K562 (cell line): ENCODE data around the gene GALNT18. TPM values are rescaled to one million over a fixed set of nuclear protein-coding genes. Genes with fewer than 3 reads are reported as not detected.

ENCODE experiments used
- ATAC-seq: fragments of 200-7000 bp; cut with Tn5 transposase; 3 replicates; pipeline ENCODE4 v1.9.1; 2020; ENCODE audit warnings: moderate library complexity
- BruUV-seq: library from RNA; stranded (reverse); fragments of 400-500 nt; replicated peaks from 2 replicates; lab custom pipeline; 2021; lab: Mats Ljungman, UMichigan
- CTCF ChIA-PET: fragments of 300-600 bp; formaldehyde crosslinking; extraction: SDS; loops from one replicate; lab custom pipeline; 2021; ENCODE audit warnings: low intra/inter-chr PET ratio; lab: Yijun Ruan, JAX
- POLR2A ChIA-PET: fragments of 300-600, 350-650 bp; sonication (Branson Sonifier 250); formaldehyde crosslinking; extraction: SDS; loops from one replicate; lab custom pipeline; 2021; ENCODE audit warnings: antibody characterized with exemption, inconsistent platforms; lab: Yijun Ruan, JAX
- DNase-seq, 4 experiments: peaks; one replicate each; pipeline versions ENCODE4 v3.0.0 to v3.0.0-alpha.2; 2011 to 2018; ENCODE audit warnings: low spot score in 3 of 4, mixed read lengths in 3 of 4; ENCODE audit errors: extremely low read depth in 1 of 4
- FAIRE-seq: peaks from 2 replicates; lab custom pipeline; 2011; peaks lifted over from hg19 to GRCh38; lab: Jason Lieb, UNC
- H2AFZ ChIP-seq: 2 replicates; pipeline ENCODE4 v1.6.0; 2011; ENCODE audit warnings: low read depth, low read length, control low read depth, inconsistent platforms
- H3K27ac ChIP-seq: fragments of 200-600 bp; 3 replicates; pipeline ENCODE4 v1.8.0; 2011; ENCODE audit warnings: low read depth, mild to moderate bottlenecking, control low read depth, inconsistent platforms, low read length, moderate library complexity, mixed read lengths; ENCODE audit errors: extremely low read depth
- H3K27me3 ChIP-seq, 2 experiments: fragments of 300-600 bp in 1 of 2; 2 replicates in 1 of 2; 3 replicates in 1 of 2; pipeline versions ENCODE4 v1.6.0 to v1.8.0; 2011; ENCODE audit warnings: inconsistent platforms in 2 of 2, low read length in 2 of 2, mild to moderate bottlenecking in 1 of 2, mixed read lengths in 1 of 2, moderate library complexity in 1 of 2; ENCODE audit not compliant: control insufficient read depth in 2 of 2, insufficient read depth in 2 of 2
- H3K36me3 ChIP-seq: fragments of 300-600 bp; 3 replicates; pipeline ENCODE4 v1.8.0; 2011; ENCODE audit warnings: mild to moderate bottlenecking, low read length, inconsistent platforms; ENCODE audit not compliant: control insufficient read depth, insufficient read depth
- H3K4me1 ChIP-seq, 2 experiments: fragments of 200-600 bp in 1 of 2; replicated peaks in 1 of 2; 2 replicates in 1 of 2; 3 replicates in 1 of 2; pipeline versions ENCODE4 v1.5.1 to v1.8.0; 2011; ENCODE audit warnings: inconsistent platforms in 2 of 2, low read length in 2 of 2, mild to moderate bottlenecking in 1 of 2, mixed read lengths in 1 of 2, moderate library complexity in 1 of 2; ENCODE audit not compliant: control insufficient read depth in 2 of 2, insufficient read depth in 2 of 2
- H3K4me2 ChIP-seq: 2 replicates; pipeline ENCODE4 v1.6.1; 2011; ENCODE audit warnings: low read length, control low read depth, inconsistent platforms, mixed read lengths; ENCODE audit not compliant: insufficient read depth
- H3K4me3 ChIP-seq: fragments of 200-600 bp; sonication (generic), shearing (Covaris generic); 2 replicates; pipeline ENCODE4 v1.5.1; 2016; ENCODE audit warnings: control low read depth, inconsistent platforms
- H3K79me2 ChIP-seq: fragments of 200-600 bp; 3 replicates; pipeline ENCODE4 v1.8.0; 2011; ENCODE audit warnings: low read length, inconsistent platforms; ENCODE audit not compliant: control insufficient read depth, insufficient read depth
- H3K9ac ChIP-seq, 2 experiments: 2 replicates each; pipeline versions ENCODE4 v1.6.0 to v1.6.1; 2011; ENCODE audit warnings: low read depth in 2 of 2, low read length in 2 of 2, control low read depth in 1 of 2, inconsistent platforms in 1 of 2, mild to moderate bottlenecking in 1 of 2, mixed read lengths in 1 of 2; ENCODE audit not compliant: insufficient read depth in 1 of 2
- H3K9me1 ChIP-seq: one replicate; pipeline ENCODE4 v1.6.0; 2011; ENCODE audit warnings: inconsistent platforms, mild to moderate bottlenecking, low read length, moderate library complexity; ENCODE audit not compliant: control insufficient read depth, insufficient read depth
- H3K9me3 ChIP-seq: replicated peaks from 2 replicates; pipeline ENCODE4 v1.5.1; 2011; ENCODE audit warnings: low read depth, low read length, inconsistent platforms; ENCODE audit not compliant: control insufficient read depth, insufficient read depth
- H4K20me1 ChIP-seq: replicated peaks from 2 replicates; pipeline ENCODE4 v1.6.1; 2011; ENCODE audit warnings: low read length, inconsistent platforms, mixed read lengths; ENCODE audit not compliant: control insufficient read depth, insufficient read depth
- AFF4 ChIP-seq: sonication (generic); formaldehyde crosslinking; IDR thresholded peaks from 2 replicates; pipeline ENCODE4 v1.8.0; 2023; ENCODE audit warnings: mild to moderate bottlenecking, missing genetic modification reagents
- BRD9 ChIP-seq: fragments of 450-650 bp; IDR thresholded peaks from 2 replicates; pipeline ENCODE4 v1.6.1; 2018; ENCODE audit warnings: low read depth; ENCODE audit not compliant: partially characterized antibody
- FOXP4 ChIP-seq: sonication (generic); formaldehyde crosslinking; IDR thresholded peaks from 2 replicates; pipeline ENCODE4 v1.8.0; 2022; ENCODE audit warnings: mild to moderate bottlenecking, missing genetic modification reagents, borderline replicate concordance
- LARP7 ChIP-seq: fragments of 450-650 bp; IDR thresholded peaks from 2 replicates; pipeline ENCODE4 v1.6.1; 2016
- NFE2 ChIP-seq: IDR thresholded peaks from 2 replicates; pipeline ENCODE4 v1.6.1; 2014; ENCODE audit warnings: antibody characterized with exemption, low read depth
- PKNOX1 ChIP-seq: fragments of 450-650 bp; IDR thresholded peaks from 2 replicates; pipeline ENCODE4 v1.6.1; 2016
- RCOR1 ChIP-seq, 2 experiments: IDR thresholded peaks; 2 replicates each; pipeline ENCODE4 v1.6.1; 2012; ENCODE audit warnings: low read depth in 2 of 2, low read length in 2 of 2, borderline replicate concordance in 1 of 2, improper control_type of control experiment in 1 of 2
- TARDBP ChIP-seq: fragments of 450-650 bp; IDR thresholded peaks from 2 replicates; pipeline ENCODE4 v1.6.1; 2016
- WGBS: fragments of 100-300 bp; shearing (Covaris generic); methylation state at CpG from one replicate; pipeline ENCODE4 v1.1.6; 2016; ENCODE audit warnings: low coverage, mixed read lengths; ENCODE audit not compliant: insufficient coverage; ENCODE audit errors: missing lambda C conversion rate; 5-methylcytosine and 5-hydroxymethylcytosine counted together
- in situ Hi-C: fragments of 300-500 bp; cut with MboI; formaldehyde crosslinking; loops from 4 replicates; pipeline ENCODE4 v1.15.0; 2018; ENCODE audit warnings: inconsistent platforms, mixed read lengths
- intact Hi-C: fragments of 100-400 bp; cut with micrococcal nuclease; formaldehyde crosslinking; loops from 2 replicates; pipeline ENCODE4 v1.14.2; 2022
- polyA plus RNA-seq, 8 experiments: library from polyadenylated mRNA; depleted of rRNA in 4 of 8; stranded (reverse) in 5 of 8; unstranded in 3 of 8; fragments of >200 nt; fragmentation: Nextera tagmentation in 2 of 8; fragmentation: Illumina TruSeq in 1 of 8; extraction: Ambion mirVana in 2 of 8; extraction: Trizol in 1 of 8; gene quantifications; 2 replicates each; pipeline versions ENCODE4 v1.2.1 to v1.2.3, GENCODE V29; 2011 to 2014; ENCODE audit warnings: inconsistent platforms in 1 of 8, missing spikeins in 1 of 8
- total RNA-seq, 7 experiments: library from RNA; depleted of rRNA in 6 of 7; stranded (reverse); fragments of >200 nt in 6 of 7; fragmentation: Illumina TruSeq in 2 of 7; extraction: Trizol in 2 of 7; gene quantifications; 2 replicates each; pipeline versions ENCODE4 v1.2.1 to v1.2.3, GENCODE V29; 2011 to 2021; ENCODE audit warnings: low replicate concordance in 1 of 7

The GALNT18 gene
- total and polyA plus RNA-seq, 9 of the 15 experiments (the other 6 are each of a cell fraction or from before 2014, with no cell fraction given) = not detected

- in situ Hi-C loops = no loop called here
- CTCF ChIA-PET = no interaction called here
Measured at GRCh38 chr11:11304550-11304949, 317.3 kb downstream of the GALNT18 start.

GRCh38 chr11:11302565-11302964, 319.2 kb downstream of the GALNT18 start:
- ATAC-seq (no peak), FAIRE-seq (no peak), DNase-seq (no peak)
- H3K4me3 ChIP-seq = no peak overlapping the region
- WGBS = 2% methylated on average over 10 of the region's 10 CpGs
- H3K9ac ChIP-seq = no peak overlapping the region
- no peak overlapping the region for H2AFZ ChIP-seq
- H4K20me1 ChIP-seq = no peaks in the 10 kb centered on the region
- in situ Hi-C loops = no loop called here
- H3K4me1 ChIP-seq = no peaks in the 10 kb centered on the region
- no TSS peak for BruUV-seq
- no peaks in the 10 kb centered on the region for H3K9me3 ChIP-seq
- H3K27ac ChIP-seq = no peak overlapping the region
- ChIA-PET POLR2A (interaction anchor here (0.5 to 0.6 kb wide), 2 partner anchors 10 to 439 kb away, joined by 3 read pairs; no protein-coding TSS in a partner anchor), CTCF (no interaction called here)
- no peaks in the 10 kb centered on the region for H3K79me2 ChIP-seq
- no peaks in the 10 kb centered on the region for H3K36me3 ChIP-seq
- no peaks in the 10 kb centered on the region for H3K9me1 ChIP-seq
- no peak overlapping the region for H3K4me2 ChIP-seq
- H3K27me3 ChIP-seq = peaks cover 0 to 18% of the 10 kb centered on the region in 2 experiments; a peak in 2 of 5 replicates
- intact Hi-C loops = no loop called here
- TF ChIP-seq AFF4 (CRISPR knock-in tag) (no peak), FOXP4 (CRISPR knock-in tag) (no peak), BRD9 (no peak), NFE2 (no peak), LARP7 (no peak)

More at GRCh38 chr11:11304550-11304949, 317.3 kb downstream of the GALNT18 start:
- POLR2A ChIA-PET = no interaction called here
- Histone ChIP-seq H3K9me3 (no peaks in the 10 kb centered on the region), H3K4me3 (no peak overlapping the region), H3K4me2 (no peak overlapping the region), H4K20me1 (no peaks in the 10 kb centered on the region), H3K79me2 (no peaks in the 10 kb centered on the region), H3K9ac (no peak overlapping the region), H2AFZ (no peak overlapping the region), H3K4me1 (no peaks in the 10 kb centered on the region), H3K27ac (no peak overlapping the region), H3K36me3 (no peaks in the 10 kb centered on the region), H3K27me3 (peaks cover 0 to 13% of the 10 kb centered on the region in 2 experiments; a peak in 1 of 5 replicates), H3K9me1 (no peaks in the 10 kb centered on the region)
- ATAC-seq (no peak), FAIRE-seq (no peak), DNase-seq (no peak)
- 0% methylated on average over 7 of the region's 7 CpGs for WGBS
- intact Hi-C loops = no loop called here
- BruUV-seq = no TSS peak
- TF ChIP-seq PKNOX1 = peak; percentile 73
- no peak for TF ChIP-seq RCOR1 (IDR thresholded peaks at IDR 0.05; ENCODE audit: borderline replicate concordance in 1 of 2, low read depth in 2 of 2, low read length in 2 of 2)
- TF ChIP-seq TARDBP = no peak
- TF ChIP-seq, all 486 proteins: peak for 1
